Prostate gland (tissue), 2 donors: ENCODE data around the gene OR6N1. TPM values are rescaled to one million over a fixed set of nuclear protein-coding genes. Genes with fewer than 3 reads are reported as not detected.

ENCODE experiments used
- DNase-seq: peaks from one replicate; pipeline ENCODE4 v3.0.0-alpha.2; 2019; ENCODE audit warnings: low spot score
- H3K27ac ChIP-seq, 2 donors: fragments of 200-600 bp; sonication (generic); 2 replicates each; pipeline ENCODE4 v1.5.1; 2017 to 2019
- H3K27me3 ChIP-seq: fragments of 200-600 bp; sonication (generic); replicated peaks from 2 replicates; pipeline ENCODE4 v1.5.1; 2019; ENCODE audit not compliant: insufficient read depth
- H3K36me3 ChIP-seq, 2 donors: fragments of 200-600 bp; sonication (generic); 1 replicate in 1 of 2; 2 replicates in 1 of 2; pipeline versions ENCODE4 v1.5.1 to v1.8.1; 2017 to 2019
- H3K4me1 ChIP-seq: fragments of 200-600 bp; sonication (generic); replicated peaks from 2 replicates; pipeline ENCODE4 v1.5.1; 2019
- H3K4me3 ChIP-seq, 2 donors: fragments of 200-600 bp; sonication (generic); 2 replicates each; pipeline ENCODE4 v1.5.1; 2017 to 2019
- H3K9me3 ChIP-seq: fragments of 200-600 bp; sonication (generic); 2 replicates; pipeline ENCODE4 v1.5.1; 2017
- POLR2A ChIP-seq: fragments of 450-650 bp; IDR thresholded peaks from one replicate; pipeline ENCODE4 v1.6.1; 2016; ENCODE audit warnings: antibody characterized with exemption, mild to moderate bottlenecking
- POLR2AphosphoS5 ChIP-seq: sonication (generic); formaldehyde crosslinking; IDR thresholded peaks from one replicate; pipeline ENCODE4 v1.6.1; 2017; ENCODE audit warnings: antibody characterized with exemption
- WGBS: methylation state at CpG from one replicate; pipeline ENCODE4 v1.1.5; 2018; 5-methylcytosine and 5-hydroxymethylcytosine counted together
- intact Hi-C: fragments of 100-400 bp; cut with DNase I; formaldehyde crosslinking; loops from one replicate; pipeline ENCODE4 v1.14.2; 2022
- total RNA-seq, 2 donors: library from RNA; depleted of rRNA; stranded (reverse); fragments of >200 nt; gene quantifications; one replicate each; pipeline ENCODE4 v1.1.0, GENCODE V29; 2016
- TF ChIP-seq, protein P1 (sequence below), 4 experiments: fragments of 200-600 bp in 2 of 4; fragments of 450-650 bp in 2 of 4; sonication (generic) in 2 of 4; IDR thresholded peaks; 1 replicate in 3 of 4; 2 replicates in 1 of 4; pipeline ENCODE4 v1.5.1; 2016 to 2019; ENCODE audit warnings: antibody characterized with exemption in 4 of 4, mild to moderate bottlenecking in 2 of 4, moderate library complexity in 2 of 4

Gene OR6N1
- total RNA-seq, 2 donors from 2014 or later, result not detected

- 87% methylated on average over 2 of the region's 2 CpGs for WGBS
- Histone ChIP-seq H3K9me3 (no peaks in the 10 kb centered on the region), H3K36me3 (no peaks in the 10 kb centered on the region), H3K27ac (no peak within 1 kb of the TSS), H3K4me3 (no peak within 1 kb of the TSS), H3K4me1 (no peaks in the 10 kb centered on the region), H3K27me3 (no peaks in the 10 kb centered on the region)
- no peak for DNase-seq
- intact Hi-C loops, result no loop called here
- TF ChIP-seq POLR2A (no peak), POLR2AphosphoS5 (no peak)
- TF ChIP-seq, protein P1, sequence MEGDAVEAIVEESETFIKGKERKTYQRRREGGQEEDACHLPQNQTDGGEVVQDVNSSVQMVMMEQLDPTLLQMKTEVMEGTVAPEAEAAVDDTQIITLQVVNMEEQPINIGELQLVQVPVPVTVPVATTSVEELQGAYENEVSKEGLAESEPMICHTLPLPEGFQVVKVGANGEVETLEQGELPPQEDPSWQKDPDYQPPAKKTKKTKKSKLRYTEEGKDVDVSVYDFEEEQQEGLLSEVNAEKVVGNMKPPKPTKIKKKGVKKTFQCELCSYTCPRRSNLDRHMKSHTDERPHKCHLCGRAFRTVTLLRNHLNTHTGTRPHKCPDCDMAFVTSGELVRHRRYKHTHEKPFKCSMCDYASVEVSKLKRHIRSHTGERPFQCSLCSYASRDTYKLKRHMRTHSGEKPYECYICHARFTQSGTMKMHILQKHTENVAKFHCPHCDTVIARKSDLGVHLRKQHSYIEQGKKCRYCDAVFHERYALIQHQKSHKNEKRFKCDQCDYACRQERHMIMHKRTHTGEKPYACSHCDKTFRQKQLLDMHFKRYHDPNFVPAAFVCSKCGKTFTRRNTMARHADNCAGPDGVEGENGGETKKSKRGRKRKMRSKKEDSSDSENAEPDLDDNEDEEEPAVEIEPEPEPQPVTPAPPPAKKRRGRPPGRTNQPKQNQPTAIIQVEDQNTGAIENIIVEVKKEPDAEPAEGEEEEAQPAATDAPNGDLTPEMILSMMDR (IDR thresholded peaks at IDR 0.05), result no peak
These were observed 17.6 kb downstream of the OR6N1 start, which contains the start of gene OR6K6 for GRCh38 chr1:158754420-158754819. TSS of gene OR6K6 (plus strand) at chr1:158754720. CDS start at chr1:158754888, 168 bp downstream.

DNA sequence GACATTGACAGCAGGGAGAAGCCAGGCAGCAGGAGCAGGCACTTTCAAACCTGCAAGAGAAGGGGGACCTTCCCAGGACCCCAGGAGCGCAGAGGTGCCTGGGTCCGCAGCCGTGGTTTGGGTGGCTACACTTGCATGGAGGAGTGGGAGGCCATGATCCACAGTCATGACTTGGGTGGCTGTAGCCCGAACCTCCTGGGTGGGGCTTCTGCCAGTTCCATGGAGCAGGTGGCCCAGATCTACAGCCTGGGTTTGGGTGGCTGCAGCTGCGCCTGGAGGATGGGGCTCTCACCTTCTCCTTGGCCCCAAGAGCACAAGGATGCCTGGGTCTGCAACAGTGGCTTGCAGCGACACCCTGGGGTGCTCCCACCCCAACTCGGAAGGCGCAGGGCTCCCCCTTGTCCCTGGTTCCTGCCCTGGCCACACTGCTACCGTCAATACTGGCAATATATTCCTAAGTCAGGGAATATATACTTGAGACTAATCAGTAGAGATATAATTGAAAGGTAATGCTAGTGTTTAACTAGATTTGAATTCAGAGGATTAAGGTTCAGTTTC lies 19.8 kb downstream of the OR6N1 start:
- TF ChIP-seq POLR2A, result no peak
- no peaks in the 10 kb centered on the region for H3K36me3 ChIP-seq
- no peaks in the 10 kb centered on the region for H3K4me1 ChIP-seq
- intact Hi-C loops, result no loop called here
- no peak overlapping the region for H3K4me3 ChIP-seq
- no peak overlapping the region for H3K27ac ChIP-seq
- no peaks in the 10 kb centered on the region for H3K9me3 ChIP-seq
- H3K27me3 ChIP-seq, result no peaks in the 10 kb centered on the region
- WGBS, result 94% methylated on average over 9 of the region's 9 CpGs
- DNase-seq, result no peak

DNA sequence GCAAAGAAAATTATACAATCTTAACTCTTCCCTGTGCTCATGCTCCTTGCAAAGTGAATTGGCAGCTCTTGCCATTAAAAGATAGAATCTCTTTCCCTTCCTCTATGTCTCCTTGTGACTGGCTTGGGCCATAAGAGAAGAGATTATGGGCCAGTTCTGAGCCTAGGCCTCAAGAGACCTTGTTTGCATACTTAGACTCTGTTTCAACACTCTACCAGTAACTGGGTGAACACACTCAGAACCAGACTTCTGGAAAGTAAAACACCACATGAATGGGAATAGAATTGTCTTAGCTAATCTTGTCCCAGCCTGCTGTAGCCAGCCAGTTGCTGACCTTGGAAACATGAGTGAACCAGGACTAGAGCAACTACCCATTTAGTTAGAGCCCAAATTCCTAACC lies 36.1 kb downstream of the OR6N1 start:
- H3K4me3 ChIP-seq, result no peak overlapping the region
- no peak overlapping the region for H3K27ac ChIP-seq
- H3K27me3 ChIP-seq, result no peaks in the 10 kb centered on the region
- intact Hi-C loops, result no loop called here
- no peaks in the 10 kb centered on the region for H3K9me3 ChIP-seq
- no peak for TF ChIP-seq POLR2AphosphoS5
- no peak for TF ChIP-seq POLR2A
- TF ChIP-seq, protein P1 (IDR thresholded peaks at IDR 0.05), result no peak
- no peaks in the 10 kb centered on the region for H3K36me3 ChIP-seq
- no peak for DNase-seq
- H3K4me1 ChIP-seq, result no peaks in the 10 kb centered on the region

DNA sequence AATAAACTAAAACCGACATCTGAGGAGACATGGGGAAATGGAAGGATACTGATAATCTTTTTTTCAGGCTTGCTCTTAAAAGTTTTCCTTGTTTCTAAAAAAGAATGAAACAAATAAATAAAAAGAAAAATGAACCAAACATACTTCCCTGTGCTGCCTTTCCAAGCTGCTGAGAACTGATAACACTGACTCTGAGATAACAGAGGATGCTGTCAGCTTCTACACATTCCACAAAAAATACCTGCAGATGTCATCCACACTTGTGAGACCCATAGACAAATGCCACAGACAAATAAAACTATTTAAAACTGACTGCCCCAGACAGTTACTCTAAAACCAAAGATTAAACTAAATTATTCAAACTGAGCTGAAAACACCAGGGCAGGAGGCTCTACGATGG lies 39.5 kb downstream of the OR6N1 start:
- no peak overlapping the region for H3K4me3 ChIP-seq
- intact Hi-C loops, result no loop called here
- no peaks in the 10 kb centered on the region for H3K27me3 ChIP-seq
- DNase-seq, result no peak
- 55% methylated on average over 2 of the region's 2 CpGs for WGBS
- H3K4me1 ChIP-seq, result no peaks in the 10 kb centered on the region
- TF ChIP-seq POLR2AphosphoS5, result no peak
- TF ChIP-seq, protein P1 (IDR thresholded peaks at IDR 0.05), result no peak
- no peak for TF ChIP-seq POLR2A
- no peaks in the 10 kb centered on the region for H3K9me3 ChIP-seq
- no peak overlapping the region for H3K27ac ChIP-seq
- no peaks in the 10 kb centered on the region for H3K36me3 ChIP-seq

DNA sequence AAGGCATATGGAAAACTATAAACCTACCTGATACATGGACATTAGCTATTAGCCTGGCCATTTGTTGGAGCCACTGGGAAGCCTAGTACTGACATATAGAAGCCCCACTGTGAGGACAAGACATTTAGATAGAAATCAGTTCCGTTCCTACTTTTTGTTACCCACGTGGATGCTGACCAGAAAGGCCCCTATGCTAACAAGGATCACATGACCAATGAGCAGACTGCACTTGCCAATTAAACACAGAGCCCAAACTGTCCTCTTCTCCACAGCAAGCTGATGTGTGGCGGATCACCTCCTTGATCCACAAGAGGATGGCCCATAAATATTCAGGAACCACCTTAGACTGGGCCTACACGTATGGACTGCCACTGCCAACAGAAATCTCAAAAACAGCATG lies 40.3 kb downstream of the OR6N1 start:
- intact Hi-C loops, result no loop called here
- 82% methylated on average over 4 of the region's 4 CpGs for WGBS
- Histone ChIP-seq H3K4me3 (no peak overlapping the region), H3K9me3 (no peaks in the 10 kb centered on the region), H3K36me3 (no peaks in the 10 kb centered on the region), H3K4me1 (no peaks in the 10 kb centered on the region), H3K27me3 (no peaks in the 10 kb centered on the region), H3K27ac (no peak overlapping the region)
- no peak for TF ChIP-seq POLR2AphosphoS5
- TF ChIP-seq, protein P1 (IDR thresholded peaks at IDR 0.05), result no peak
- TF ChIP-seq POLR2A, result no peak
- DNase-seq, result no peak
